GM19035 (cell line): ENCODE data around the gene KIR2DL4.
"Not testable (repeated sequence)": the region's sequence is repeated elsewhere in the genome, so short reads cannot be mapped to it uniquely, and the experiment has no call there.

Experiments
- ATAC-seq: cut with Tn5 transposase; IDR thresholded peaks from one replicate; pipeline ENCODE4 v1.9.1; 2021; ENCODE audit not compliant: unreplicated experiment

KIR2DL4 gene

DNA sequence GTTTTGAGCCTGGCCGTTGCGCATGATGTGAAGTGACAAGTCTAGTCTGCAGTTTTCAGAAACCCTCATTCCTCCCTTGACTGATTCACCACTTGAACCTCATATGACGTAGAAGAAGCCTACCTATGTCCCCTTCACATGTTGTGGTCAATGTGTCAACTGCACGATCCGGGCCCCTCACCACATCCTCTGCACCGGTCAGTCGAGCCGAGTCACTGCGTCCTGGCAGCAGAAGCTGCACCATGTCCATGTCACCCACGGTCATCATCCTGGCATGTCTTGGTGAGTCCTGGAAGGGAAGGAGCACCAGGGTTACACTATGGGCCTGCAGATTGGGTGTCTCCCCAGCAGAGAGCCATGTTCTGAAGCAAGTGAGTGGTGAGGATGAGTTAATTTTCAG, at the start of gene KIR2DL4:
Gene KIR2DL4 (plus strand): TSS at position 201 of the 400 bp plus-strand sequence. CDS start 42 bp downstream, at position 243.
- ATAC-seq, result no peak

DNA sequence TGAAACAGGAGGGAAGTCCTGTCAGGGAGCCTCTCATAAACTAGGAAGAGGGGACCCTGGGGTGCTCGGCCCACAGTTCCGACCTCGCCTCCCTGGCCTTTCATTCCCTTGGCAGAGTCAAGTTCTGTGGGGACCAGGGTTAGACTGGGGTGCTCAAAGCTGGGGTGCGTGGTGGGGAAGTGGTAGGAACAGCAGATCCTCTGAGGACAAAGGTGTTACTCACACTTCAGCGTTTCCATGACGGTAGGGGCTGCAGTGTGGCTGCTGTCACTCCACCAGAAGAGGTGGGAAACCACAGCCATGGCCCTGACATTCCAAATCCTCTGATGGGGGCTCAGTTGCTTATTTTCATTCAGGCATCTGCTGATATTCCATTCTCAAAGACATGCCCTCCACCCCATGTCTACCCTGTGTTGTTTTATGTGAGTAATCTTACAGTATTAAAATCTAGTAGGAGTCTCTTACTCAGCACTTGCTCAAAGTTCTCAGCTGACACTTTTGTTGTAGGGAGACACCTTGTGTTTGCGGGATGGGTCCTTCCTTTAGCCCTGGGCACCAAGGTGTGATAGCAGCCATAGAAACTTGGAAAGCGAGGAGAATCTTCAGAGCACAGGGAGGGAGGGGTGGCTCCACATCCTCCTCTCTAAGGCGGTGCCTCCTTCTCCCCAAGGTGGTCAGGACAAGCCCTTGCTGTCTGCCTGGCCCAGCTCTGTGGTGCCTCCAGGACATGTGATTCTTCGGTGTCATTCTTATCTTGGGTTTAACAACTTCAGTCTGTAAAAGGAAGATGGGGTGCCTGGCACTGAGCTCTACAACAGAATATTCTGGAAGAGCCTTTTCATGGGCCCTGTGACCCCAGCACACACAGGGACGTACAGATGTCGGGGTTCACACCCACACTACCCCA, 47.0 kb upstream of the KIR2DL4 start:
- ATAC-seq, result not testable (repeated sequence)

DNA sequence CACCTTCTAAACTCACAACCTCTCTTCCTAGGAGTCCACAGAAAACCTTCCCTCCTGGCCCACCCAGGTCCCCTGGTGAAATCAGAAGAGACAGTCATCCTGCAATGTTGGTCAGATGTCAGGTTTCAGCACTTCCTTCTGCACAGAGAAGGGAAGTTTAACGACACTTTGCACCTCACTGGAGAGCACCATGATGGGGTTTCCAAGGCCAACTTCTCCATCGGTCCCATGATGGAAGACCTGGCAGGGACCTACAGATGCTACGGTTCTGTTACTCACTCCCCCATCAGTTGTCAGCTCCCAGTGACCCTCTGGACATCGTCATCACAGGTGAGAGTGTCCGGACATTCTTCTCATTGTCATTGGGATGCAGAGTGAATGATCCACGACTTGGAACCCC, 44.8 kb upstream of the KIR2DL4 start:
- ATAC-seq, result not testable (repeated sequence)

DNA sequence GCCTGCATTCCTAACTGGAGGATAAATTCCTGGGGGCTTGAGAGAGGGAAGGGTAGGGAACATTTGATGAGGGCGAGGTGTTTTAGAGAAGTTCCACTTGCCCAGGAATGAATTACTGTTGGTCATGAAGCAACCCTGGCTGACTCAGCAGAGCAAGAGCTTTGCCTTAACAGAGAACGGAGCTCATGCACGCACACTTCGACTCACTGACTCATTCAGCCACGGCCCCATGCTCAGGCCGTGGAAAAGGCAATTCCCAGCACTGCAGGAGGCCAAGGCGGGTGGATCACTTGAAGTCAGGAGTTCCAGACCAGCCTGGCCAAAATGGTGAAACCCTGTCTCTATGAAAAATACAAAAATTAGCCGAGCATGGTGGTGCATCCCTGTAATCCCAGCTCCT, 39.2 kb upstream of the KIR2DL4 start:
- ATAC-seq, result not testable (repeated sequence)

DNA sequence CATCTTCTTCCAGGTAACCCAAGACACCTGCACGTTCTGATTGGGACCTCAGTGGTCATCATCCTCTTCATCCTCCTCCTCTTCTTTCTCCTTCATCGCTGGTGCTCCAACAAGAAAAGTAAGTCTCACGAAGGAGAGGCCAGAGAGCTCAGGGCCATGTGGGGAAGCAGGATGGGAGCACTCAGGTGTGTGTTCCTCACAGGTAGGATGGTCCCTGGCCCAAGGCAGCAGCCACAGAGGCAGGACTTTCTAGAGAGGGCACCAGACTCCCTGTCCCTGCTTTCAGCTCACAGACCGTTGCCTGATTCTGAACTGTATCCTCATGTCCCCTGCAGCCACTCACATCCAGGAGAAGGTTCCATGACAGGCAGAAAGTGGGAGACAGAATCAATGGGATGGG, 36.9 kb upstream of the KIR2DL4 start:
- ATAC-seq, result not testable (repeated sequence)

DNA sequence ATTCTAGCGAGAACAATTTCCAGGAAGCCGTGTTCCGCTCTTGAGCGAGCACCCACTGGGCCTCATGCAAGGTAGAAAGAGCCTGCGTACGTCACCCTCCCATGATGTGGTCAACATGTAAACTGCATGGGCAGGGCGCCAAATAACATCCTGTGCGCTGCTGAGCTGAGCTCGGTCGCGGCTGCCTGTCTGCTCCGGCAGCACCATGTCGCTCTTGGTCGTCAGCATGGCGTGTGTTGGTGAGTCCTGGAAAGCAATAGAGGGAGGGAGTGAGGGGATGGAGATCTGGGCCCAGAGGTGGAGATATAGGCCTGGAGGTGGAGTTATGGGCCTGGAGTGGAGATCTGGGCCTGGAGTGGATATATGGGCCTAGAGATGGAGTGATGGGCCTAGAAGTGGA, 33.8 kb upstream of the KIR2DL4 start, which contains the start of gene KIR2DL1:
Gene KIR2DL1 (plus strand): TSS at position 148 of the 400 bp plus-strand sequence. CDS start 58 bp downstream, at position 206.
- not testable (repeated sequence) for ATAC-seq

DNA sequence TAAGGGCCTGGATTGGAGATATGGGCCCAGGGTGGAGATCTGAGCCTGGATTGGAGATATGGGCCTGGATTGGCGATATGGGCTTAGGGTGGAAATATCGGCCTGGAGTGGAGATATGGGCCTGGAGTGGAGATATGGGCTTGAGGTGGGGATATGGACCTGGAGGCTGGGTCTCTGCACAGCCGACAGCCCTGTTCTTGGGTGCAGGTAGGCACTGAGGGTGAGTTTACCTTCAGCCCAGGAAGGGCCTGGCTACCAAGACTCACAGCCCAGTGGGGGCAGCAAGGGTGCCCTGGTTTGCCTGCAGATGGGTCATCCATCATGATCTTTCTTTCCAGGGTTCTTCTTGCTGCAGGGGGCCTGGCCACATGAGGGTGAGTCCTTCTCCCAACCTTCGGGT, 32.9 kb upstream of the KIR2DL4 start:
- not testable (repeated sequence) for ATAC-seq

DNA sequence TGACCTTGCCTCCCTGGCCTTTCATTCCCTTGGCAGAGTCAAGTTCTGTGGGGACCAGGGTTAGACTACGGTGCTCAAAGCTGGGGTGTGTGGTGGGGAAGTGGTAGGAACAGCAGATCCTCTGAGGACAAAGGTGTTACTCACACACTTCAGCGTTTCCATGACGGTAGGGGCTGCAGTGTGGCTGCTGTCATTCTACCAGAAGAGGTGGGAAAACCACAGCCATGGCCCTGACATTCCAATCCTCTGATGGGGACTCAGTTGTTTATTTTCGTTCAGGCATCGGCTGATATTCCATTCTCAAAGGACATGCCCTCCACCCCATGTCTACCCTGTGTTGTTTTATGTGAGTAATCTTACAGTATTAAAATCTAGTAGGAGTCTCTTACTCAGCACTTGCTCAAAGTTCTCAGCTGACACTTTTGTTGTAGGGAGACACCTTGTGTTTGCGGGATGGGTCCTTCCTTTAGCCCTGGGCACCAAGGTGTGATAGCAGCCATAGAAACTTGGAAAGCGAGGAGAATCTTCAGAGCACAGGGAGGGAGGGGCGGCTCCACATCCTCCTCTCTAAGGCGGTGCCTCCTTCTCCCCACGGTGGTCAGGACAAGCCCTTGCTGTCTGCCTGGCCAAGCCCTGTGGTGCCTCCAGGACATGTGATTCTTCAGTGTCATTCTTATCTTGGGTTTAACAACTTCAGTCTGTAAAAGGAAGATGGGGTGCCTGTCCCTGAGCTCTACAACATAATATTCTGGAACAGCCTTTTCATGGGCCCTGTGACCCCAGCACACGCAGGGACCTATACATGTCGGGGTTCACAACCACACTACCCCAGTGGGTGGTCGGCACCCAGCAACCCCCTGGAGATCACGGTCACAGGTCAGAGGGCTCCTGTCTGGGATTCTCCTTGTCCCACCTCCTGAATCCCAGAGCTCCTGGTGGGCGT, 32.1 kb upstream of the KIR2DL4 start:
- not testable (repeated sequence) for ATAC-seq

DNA sequence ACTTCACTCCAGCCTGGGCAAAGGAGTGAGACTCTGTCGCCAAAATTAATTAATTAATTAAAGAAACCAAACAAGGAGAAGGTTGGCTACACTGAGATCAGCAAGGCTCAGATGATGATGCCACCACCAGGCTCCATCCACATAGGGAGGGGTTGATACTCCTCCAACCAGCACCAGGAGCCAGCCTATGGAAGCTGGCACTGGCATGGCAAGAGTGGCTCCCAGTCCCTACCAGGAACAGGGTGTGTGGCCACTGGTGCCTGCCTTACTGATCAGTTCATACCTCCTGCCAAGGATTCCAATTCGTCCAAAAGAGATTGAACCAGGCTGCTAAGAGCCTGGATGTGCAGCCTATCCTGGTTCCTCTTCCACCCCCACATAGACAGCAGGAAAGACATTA, 30.7 kb upstream of the KIR2DL4 start:
- ATAC-seq, result not testable (repeated sequence)

DNA sequence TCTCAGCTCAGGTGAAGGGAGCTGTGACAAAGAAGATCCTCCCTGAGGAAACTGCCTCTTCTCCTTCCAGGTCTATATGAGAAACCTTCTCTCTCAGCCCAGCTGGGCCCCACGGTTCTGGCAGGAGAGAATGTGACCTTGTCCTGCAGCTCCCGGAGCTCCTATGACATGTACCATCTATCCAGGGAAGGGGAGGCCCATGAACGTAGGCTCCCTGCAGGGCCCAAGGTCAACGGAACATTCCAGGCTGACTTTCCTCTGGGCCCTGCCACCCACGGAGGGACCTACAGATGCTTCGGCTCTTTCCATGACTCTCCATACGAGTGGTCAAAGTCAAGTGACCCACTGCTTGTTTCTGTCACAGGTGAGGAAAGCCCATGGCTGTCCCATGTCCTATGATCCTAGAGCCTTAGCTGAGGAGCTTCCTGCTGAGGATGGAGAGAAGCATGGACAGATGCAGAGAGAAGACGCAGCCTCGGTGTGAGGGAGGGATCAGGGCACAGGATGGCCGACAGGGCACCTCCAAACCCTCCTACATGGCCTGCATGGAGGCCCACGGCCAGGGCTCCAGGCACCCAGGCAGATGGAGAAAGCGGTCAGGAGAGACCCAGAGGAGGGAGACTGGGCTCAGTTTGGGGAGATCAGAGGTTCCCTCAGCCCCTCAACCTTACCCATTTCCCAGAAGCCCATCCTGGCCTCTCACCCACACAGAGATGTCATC, 28.2 kb upstream of the KIR2DL4 start:
- not testable (repeated sequence) for ATAC-seq

DNA sequence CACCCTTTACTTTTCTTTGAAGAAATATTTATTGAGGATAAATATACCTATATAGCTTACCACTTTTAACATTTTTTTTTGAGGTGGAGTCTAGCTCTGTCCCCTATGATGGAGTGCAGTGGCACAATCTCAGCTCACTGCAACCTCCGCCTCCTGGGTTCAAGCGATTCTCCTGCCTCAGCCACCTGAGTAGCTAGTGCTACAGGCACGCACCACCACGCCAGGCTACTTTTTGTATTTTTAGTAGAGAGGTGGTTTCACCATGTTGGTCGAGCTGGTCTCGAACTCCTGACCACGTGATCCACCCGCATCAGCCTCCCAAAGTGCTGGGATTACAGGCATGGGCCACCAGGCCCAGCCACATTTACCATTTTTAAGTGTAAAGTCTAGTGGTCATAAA, 27.6 kb upstream of the KIR2DL4 start:
- ATAC-seq, result not testable (repeated sequence)

DNA sequence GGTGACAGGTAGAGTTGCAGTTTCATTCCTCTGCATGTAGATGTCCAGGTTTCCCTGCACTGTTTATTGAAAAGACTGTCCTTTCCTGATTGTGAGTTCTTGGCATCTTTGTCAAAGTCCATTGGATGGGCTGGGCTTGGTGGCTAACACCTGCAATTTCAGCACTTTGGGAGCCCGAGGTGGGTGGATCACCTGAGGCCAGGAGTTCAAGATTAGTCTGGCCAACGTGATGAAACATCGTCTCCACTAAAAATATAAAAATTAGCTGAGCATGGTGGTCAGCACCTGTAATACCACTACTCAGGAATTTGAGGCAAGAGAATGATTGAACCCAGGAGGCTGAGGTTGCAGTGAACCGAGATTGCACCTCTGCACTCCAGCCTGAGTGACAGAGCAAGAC, 25.6 kb upstream of the KIR2DL4 start:
- ATAC-seq, result not testable (repeated sequence)

DNA sequence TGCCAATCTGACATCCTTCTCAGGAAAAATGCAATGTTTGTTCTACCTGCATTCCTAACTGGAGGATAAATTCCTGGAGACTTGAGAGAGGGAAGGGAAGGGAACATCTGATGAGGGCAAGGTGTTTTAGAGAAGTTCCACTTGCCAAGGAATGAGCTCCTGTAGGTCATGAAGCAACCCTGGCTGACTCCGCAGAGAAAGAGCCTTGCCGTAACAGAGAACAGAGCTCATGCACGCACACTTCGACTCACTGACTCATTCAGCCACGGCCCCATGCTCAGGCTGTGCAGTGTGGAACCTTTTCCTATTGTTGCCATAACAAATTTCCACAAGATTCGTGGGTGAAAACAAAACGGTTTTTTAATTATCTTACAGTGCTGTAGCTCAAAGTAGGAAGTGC, 24.5 kb upstream of the KIR2DL4 start:
- ATAC-seq, result not testable (repeated sequence)

DNA sequence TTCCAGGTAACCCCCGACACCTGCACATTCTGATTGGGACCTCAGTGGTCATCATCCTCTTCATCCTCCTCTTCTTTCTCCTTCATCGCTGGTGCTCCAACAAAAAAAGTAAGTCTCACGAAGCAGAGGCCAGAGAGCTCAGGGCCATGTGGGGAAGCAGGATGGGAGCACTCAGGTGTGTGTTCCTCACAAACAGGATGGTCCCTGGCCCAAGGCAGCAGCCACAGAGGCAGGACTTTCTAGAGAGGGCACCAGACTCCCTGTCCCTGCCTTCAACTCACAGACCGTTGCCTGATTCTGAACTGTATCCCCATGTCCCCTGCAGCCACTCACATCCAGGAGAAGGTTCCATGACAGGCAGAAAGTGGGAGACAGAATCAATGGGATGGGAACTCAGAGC, 20.5 kb upstream of the KIR2DL4 start:
- not testable (repeated sequence) for ATAC-seq

DNA sequence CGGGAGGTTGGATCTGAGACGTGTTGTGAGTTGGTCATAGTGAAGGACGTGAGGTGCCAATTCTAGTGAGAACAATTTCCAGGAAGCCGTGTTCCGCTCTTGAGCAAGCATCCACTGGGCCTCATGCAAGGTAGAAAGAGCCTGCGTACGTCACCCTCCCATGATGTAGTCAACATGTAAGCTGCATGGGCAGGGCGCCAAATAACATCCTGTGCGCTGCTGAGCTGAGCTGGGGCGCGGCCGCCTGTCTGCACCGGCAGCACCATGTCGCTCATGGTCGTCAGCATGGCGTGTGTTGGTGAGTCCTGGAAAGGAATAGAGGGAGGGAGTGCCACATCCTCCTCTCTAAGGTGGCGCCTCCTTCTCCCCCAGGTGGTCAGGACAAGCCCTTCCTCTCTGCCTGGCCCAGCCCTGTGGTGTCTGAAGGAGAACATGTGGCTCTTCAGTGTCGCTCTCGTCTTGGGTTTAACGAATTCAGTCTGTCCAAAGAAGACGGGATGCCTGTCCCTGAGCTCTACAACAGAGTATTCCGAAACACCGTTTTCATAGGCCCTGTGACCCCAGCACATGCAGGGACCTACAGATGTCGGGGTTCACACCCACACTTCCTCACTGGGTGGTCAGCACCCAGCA, 17.2 kb upstream of the KIR2DL4 start:
- not testable (repeated sequence) for ATAC-seq

DNA sequence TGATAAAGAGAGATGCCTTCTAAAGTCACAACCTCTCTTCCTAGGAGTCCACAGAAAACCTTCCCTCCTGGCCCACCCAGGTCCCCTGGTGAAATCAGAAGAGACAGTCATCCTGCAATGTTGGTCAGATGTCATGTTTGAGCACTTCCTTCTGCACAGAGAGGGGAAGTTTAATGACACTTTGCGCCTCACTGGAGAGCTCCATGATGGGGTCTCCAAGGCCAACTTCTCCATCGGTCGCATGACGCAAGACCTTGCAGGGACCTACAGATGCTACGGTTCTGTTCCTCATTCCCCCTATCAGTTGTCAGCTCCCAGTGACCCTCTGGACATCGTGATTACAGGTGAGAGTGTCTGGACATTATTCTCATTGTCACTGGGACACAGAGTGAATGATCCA, 15.3 kb upstream of the KIR2DL4 start:
- ATAC-seq, result not testable (repeated sequence)

DNA sequence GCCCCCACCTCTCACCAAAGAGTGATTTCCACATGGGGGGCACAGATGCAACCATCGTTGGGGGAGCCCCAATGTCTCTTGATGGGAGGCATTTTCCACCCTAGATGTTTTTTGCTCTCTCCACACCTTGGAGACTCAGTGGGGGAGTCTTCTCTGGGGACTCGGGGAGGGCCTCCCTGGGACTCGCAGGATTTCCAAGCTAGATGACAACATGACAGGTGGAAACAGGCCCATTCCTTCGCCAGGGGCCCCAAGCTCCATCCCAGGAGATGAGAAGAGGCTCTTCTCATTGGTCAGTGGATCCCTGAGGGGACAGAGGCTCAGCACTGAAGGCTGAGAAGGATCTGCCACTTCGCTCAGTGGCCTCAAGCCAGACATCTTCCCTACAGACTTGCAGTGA, 12.7 kb upstream of the KIR2DL4 start:
- ATAC-seq, result no peak

DNA sequence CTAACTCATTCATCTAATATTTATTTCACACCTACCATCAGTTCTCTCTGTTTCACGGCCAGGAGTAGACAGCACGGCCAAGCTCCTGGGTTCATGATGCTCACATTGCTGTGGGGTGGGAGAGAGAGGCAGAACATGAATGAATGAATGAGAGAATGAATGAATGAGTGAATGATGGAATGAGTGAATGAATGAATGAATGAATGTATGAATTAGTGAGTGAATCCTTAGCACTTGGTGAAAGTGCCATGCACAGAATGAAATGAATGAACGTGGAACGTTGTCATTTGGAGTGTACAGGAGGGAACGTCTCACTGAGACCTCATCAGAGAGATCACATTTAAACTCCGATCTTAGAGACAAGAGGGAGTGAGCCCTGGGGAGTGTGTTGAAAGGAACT, 11.9 kb upstream of the KIR2DL4 start:
- no peak for ATAC-seq

DNA sequence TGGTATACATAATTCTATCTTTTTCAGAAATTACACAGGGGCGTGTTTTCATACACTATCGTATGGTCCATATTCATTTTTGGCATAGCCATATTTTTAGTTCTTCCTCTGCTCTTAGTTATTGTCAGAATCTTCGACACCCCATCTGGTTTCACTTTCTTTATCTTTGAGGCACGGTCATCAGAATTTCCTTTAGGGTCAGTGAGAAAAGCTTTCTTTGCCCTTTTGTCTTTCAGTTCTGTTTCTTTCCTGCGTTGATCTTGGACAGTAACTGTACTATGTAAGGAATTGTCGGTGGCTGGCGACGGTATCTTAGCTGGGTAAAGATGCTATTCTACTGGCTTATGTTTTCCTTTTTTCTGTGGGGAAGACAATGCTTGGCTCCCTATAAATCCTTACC, 10.6 kb upstream of the KIR2DL4 start:
- ATAC-seq, result no peak

DNA sequence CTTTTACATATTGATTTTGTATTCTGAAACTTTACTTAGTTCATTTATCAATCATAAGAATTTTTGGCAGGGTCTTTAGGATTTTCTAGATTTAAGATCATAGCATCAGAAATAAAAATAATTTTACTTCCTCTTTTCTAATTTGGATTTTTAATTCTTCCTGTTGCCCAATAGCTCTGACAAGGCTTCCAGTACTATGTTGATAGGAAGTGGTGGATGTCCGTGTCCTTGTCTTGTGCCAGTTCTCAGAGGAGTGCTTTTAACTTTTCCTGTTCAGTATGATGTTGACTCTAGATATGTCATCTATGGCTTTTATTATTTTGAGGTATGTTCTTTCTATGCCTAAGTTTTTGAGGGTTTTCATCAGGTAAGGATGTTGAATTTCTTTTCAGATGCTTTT, 7.7 kb upstream of the KIR2DL4 start:
- no peak for ATAC-seq
